Testis (tissue), 3 donors: ENCODE results near the gene BGLAP. TPM values are rescaled to one million over a fixed set of nuclear protein-coding genes. Genes with fewer than 3 reads are reported as not detected.

Source experiments
- DNase-seq: peaks from one replicate; pipeline ENCODE4 v3.0.0-alpha.2; 2019
- H3K27ac ChIP-seq, 2 donors: fragments of 200-600 bp; sonication (generic); one replicate each; pipeline ENCODE4 v1.5.1; 2019
- H3K27me3 ChIP-seq: fragments of 200-600 bp; sonication (generic); one replicate; pipeline ENCODE4 v1.5.1; 2019
- H3K36me3 ChIP-seq: fragments of 200-600 bp; sonication (generic); one replicate; pipeline ENCODE4 v1.5.1; 2017; ENCODE audit warnings: low read depth; ENCODE audit errors: missing control alignments
- H3K4me1 ChIP-seq: fragments of 200-600 bp; sonication (generic); one replicate; pipeline ENCODE4 v1.5.1; 2019
- H3K4me3 ChIP-seq, 2 donors: fragments of 200-600 bp; sonication (generic); one replicate each; pipeline ENCODE4 v1.5.1; 2017 to 2019
- H3K9me3 ChIP-seq: fragments of 200-600 bp; sonication (generic); one replicate; pipeline ENCODE4 v1.5.1; 2017
- CTCF ChIP-seq, 3 experiments: fragments of 450-650 bp in 2 of 3; fragments of 200-600 bp in 1 of 3; sonication (generic) in 1 of 3; IDR thresholded peaks; one replicate each; pipeline ENCODE4 v1.5.1; 2016 to 2019; ENCODE audit warnings: antibody characterized with exemption in 3 of 3, mild to moderate bottlenecking in 2 of 3, moderate library complexity in 1 of 3
- POLR2A ChIP-seq: fragments of 450-650 bp; IDR thresholded peaks from one replicate; pipeline ENCODE4 v1.6.1; 2017; ENCODE audit warnings: antibody characterized with exemption, mild to moderate bottlenecking, moderate library complexity
- WGBS, 2 donors: methylation state at CpG; one replicate each; pipeline ENCODE4 v1.1.5; 2018; 5-methylcytosine and 5-hydroxymethylcytosine counted together
- intact Hi-C: fragments of 100-400 bp; cut with DNase I; formaldehyde crosslinking; loops from one replicate; pipeline ENCODE4 v1.15.1; 2023; ENCODE audit warnings: low total_unique reads
- polyA plus RNA-seq: library from polyadenylated mRNA; stranded (reverse); fragments of 350-450 nt; fragmentation: Illumina TruSeq; extraction: RNeasy Lipid Tissue Mini Kit (QIAGEN cat#74804); gene quantifications from one replicate; pipeline ENCODE4 v1.2.3, GENCODE V29; 2014; ENCODE audit warnings: low read depth, low replicate concordance; ENCODE audit not compliant: insufficient read depth
- total RNA-seq, 2 donors: library from RNA; depleted of rRNA; stranded (reverse); fragments of >200 nt; gene quantifications; one replicate each; pipeline ENCODE4 v1.2.3, GENCODE V29; 2016

The BGLAP gene
- total and polyA plus RNA-seq, 3 donors from 2014 or later = 1.1 to 1.5 TPM; not detected in 1

- no peak for TF ChIP-seq POLR2A
- no peak for TF ChIP-seq CTCF (IDR thresholded peaks at IDR 0.05)
- Histone ChIP-seq H3K27me3 (no peaks in the 10 kb centered on the region), H3K4me1 (no peaks in the 10 kb centered on the region), H3K4me3 (no peak overlapping the region), H3K9me3 (no peaks in the 10 kb centered on the region), H3K27ac (no peak overlapping the region), H3K36me3 (no peaks in the 10 kb centered on the region)
- no peak for DNase-seq
- 81 to 82% methylated on average over 2 of the region's 2 CpGs for WGBS, 2 donors
- intact Hi-C loops = no loop called here
Measured at GRCh38 chr1:156260896-156261295, 18.9 kb downstream of the BGLAP start.

- Histone ChIP-seq H3K4me1 (peaks cover under 1% of the 10 kb centered on the region), H3K27me3 (no peaks in the 10 kb centered on the region), H3K9me3 (no peaks in the 10 kb centered on the region), H3K4me3 (no peak overlapping the region), H3K27ac (no peak overlapping the region), H3K36me3 (no peaks in the 10 kb centered on the region)
- intact Hi-C loops = no loop called here
- TF ChIP-seq CTCF (IDR thresholded peaks at IDR 0.05) (no peak), POLR2A (no peak)
- DNase-seq = no peak
- WGBS, 2 donors = 74 to 83% methylated on average over 9 of the region's 9 CpGs
Measured at GRCh38 chr1:156262461-156263287, 20.7 kb downstream of the BGLAP start.

GRCh38 chr1:156263288-156263655 lies 21.3 kb downstream of the BGLAP start:
- no peak for DNase-seq
- WGBS, 2 donors = 81 to 98% methylated on average over 5 to 9 of the region's 9 CpGs
- no peaks in the 10 kb centered on the region for H3K36me3 ChIP-seq
- no peaks in the 10 kb centered on the region for H3K9me3 ChIP-seq
- no peak overlapping the region for H3K27ac ChIP-seq
- H3K4me1 ChIP-seq = peaks cover 5% of the 10 kb centered on the region
- no peak overlapping the region for H3K4me3 ChIP-seq
- TF ChIP-seq POLR2A (no peak), CTCF (IDR thresholded peaks at IDR 0.05) (no peak)
- intact Hi-C loops = no loop called here
- no peaks in the 10 kb centered on the region for H3K27me3 ChIP-seq

GRCh38 chr1:156266051-156266450 lies 24.1 kb downstream of the BGLAP start:
- intact Hi-C loops = no loop called here
- H3K27ac ChIP-seq = no peak overlapping the region
- no peak overlapping the region for H3K4me3 ChIP-seq
- 90 to 94% methylated on average over 10 to 13 of the region's 13 CpGs for WGBS, 2 donors
- no peaks in the 10 kb centered on the region for H3K36me3 ChIP-seq
- H3K9me3 ChIP-seq = no peaks in the 10 kb centered on the region
- no peak for DNase-seq
- TF ChIP-seq POLR2A (no peak), CTCF (IDR thresholded peaks at IDR 0.05) (no peak)
- no peaks in the 10 kb centered on the region for H3K27me3 ChIP-seq
- H3K4me1 ChIP-seq = peaks cover 5% of the 10 kb centered on the region

GRCh38 chr1:156268336-156268735 lies 26.4 kb downstream of the BGLAP start:
- intact Hi-C loops = no loop called here
- no peak overlapping the region for H3K4me3 ChIP-seq
- WGBS, 2 donors = 61 to 63% methylated on average over 4 of the region's 4 CpGs
- no peaks in the 10 kb centered on the region for H3K9me3 ChIP-seq
- H3K27ac ChIP-seq = peak overlapping the region; percentile 2 to 44
- peaks cover 5% of the 10 kb centered on the region for H3K4me1 ChIP-seq
- TF ChIP-seq POLR2A (no peak), CTCF (IDR thresholded peaks at IDR 0.05) (no peak)
- DNase-seq = peak; percentile 75
- no peaks in the 10 kb centered on the region for H3K27me3 ChIP-seq
- H3K36me3 ChIP-seq = no peaks in the 10 kb centered on the region
